OCI-M1 (cell line): Measurements from ENCODE around the gene PTPRN2.

Source experiments
- DNase-seq: peaks from one replicate; lab custom pipeline; 2025; lab: John Stamatoyannopoulos, UW

PTPRN2 gene

GRCh38 chr7:157619753-157620525 lies 967.7 kb downstream of the PTPRN2 start:
- DNase-seq: no peak

- DNase-seq: no peak
Measured at GRCh38 chr7:157618823-157619606, 968.6 kb downstream of the PTPRN2 start.

GRCh38 chr7:157618091-157618726 lies 969.4 kb downstream of the PTPRN2 start:
- DNase-seq: no peak

GRCh38 chr7:157617401-157617800 lies 970.2 kb downstream of the PTPRN2 start:
- no peak for DNase-seq

GRCh38 chr7:157616931-157617330 lies 970.7 kb downstream of the PTPRN2 start:
- DNase-seq: no peak

GRCh38 chr7:157616426-157616825 lies 971.2 kb downstream of the PTPRN2 start:
- DNase-seq: no peak

- no peak for DNase-seq
Measured at GRCh38 chr7:157615852-157616251, 971.8 kb downstream of the PTPRN2 start.

- DNase-seq: no peak
Measured at GRCh38 chr7:157615101-157615817, 972.4 kb downstream of the PTPRN2 start.

GRCh38 chr7:157614457-157615020 lies 973.1 kb downstream of the PTPRN2 start:
- no peak for DNase-seq

- DNase-seq: no peak
Measured at GRCh38 chr7:157613575-157614322, 973.9 kb downstream of the PTPRN2 start.

GRCh38 chr7:157612664-157613561 lies 974.7 kb downstream of the PTPRN2 start:
- DNase-seq: no peak

GRCh38 chr7:157612009-157612663 lies 975.5 kb downstream of the PTPRN2 start:
- no peak for DNase-seq

GRCh38 chr7:157611341-157611740 lies 976.3 kb downstream of the PTPRN2 start:
- no peak for DNase-seq

GRCh38 chr7:157610671-157611295 lies 976.8 kb downstream of the PTPRN2 start:
- no peak for DNase-seq

- DNase-seq: no peak
Measured at GRCh38 chr7:157609932-157610640, 977.5 kb downstream of the PTPRN2 start.

GRCh38 chr7:157609516-157609915 lies 978.1 kb downstream of the PTPRN2 start:
- DNase-seq: no peak

GRCh38 chr7:157607218-157607617 lies 980.4 kb downstream of the PTPRN2 start:
- DNase-seq: no peak

GRCh38 chr7:157606140-157606539 lies 981.5 kb downstream of the PTPRN2 start:
- no peak for DNase-seq
